A204.1 (cell line): ENCODE measurements around the gene FCER1A.

ENCODE experiments used
- FAIRE-seq: peaks from 2 replicates; lab custom pipeline; 2012; peaks lifted over from hg19 to GRCh38; lab: Jason Lieb, UNC

Gene FCER1A

DNA sequence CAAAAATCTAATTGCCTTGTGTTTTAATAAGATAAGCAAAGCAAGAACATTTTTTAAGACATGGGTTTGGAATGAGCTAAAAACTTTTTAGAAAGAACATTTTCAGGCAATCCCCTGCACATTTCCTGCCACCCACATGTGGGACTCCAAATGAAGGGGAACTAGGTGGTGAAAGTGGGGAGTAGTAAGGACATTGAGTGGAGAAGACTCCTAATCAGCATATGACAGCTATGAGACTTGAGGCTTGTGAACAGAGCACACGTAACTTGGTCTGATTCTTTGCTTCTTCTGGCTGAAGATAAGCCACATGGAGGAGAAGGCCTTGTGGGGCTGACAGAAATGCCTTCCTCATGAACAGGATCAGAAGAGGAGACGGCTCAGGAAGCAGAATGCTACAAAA lies 50.3 kb downstream of the FCER1A start:
- no peak for FAIRE-seq
